HepG2 (cell line): ENCODE measurements around the gene HIC1. TPM values are rescaled to one million over a fixed set of nuclear protein-coding genes. Genes with fewer than 3 reads are reported as not detected.

Experiments used
- ATAC-seq: fragments of 200-7000 bp; cut with Tn5 transposase; 3 replicates; pipeline ENCODE4 v1.9.1; 2020; ENCODE audit warnings: mild to moderate bottlenecking, moderate library complexity
- Bru-seq: library from RNA; stranded (reverse); fragments of 400-500 nt; gene quantifications from one replicate; lab custom pipeline; 2021; lab: Mats Ljungman, UMichigan
- BruChase-seq, 2 experiments: library from RNA; stranded (reverse); fragments of 400-500 nt; gene quantifications; one replicate each; lab custom pipeline; 2021; lab: Mats Ljungman, UMichigan
- BruUV-seq: library from RNA; stranded (reverse); fragments of 400-500 nt; replicated peaks from 2 replicates; lab custom pipeline; 2021; lab: Mats Ljungman, UMichigan
- CTCF ChIA-PET: fragments of 300-600 bp; formaldehyde crosslinking; extraction: SDS; loops from one replicate; lab custom pipeline; 2021; ENCODE audit warnings: low total read pairs, inconsistent platforms, low intra/inter-chr PET ratio; lab: Yijun Ruan, JAX
- POLR2A ChIA-PET: fragments of 350-600 bp; sonication (Branson Sonifier 250); formaldehyde crosslinking; loops from one replicate; lab custom pipeline; 2020; ENCODE audit warnings: antibody characterized with exemption, inconsistent platforms; lab: Yijun Ruan, JAX
- DNase-seq: peaks from one replicate; pipeline ENCODE4 v3.0.0-alpha.2; 2015; ENCODE audit warnings: low spot score
- FAIRE-seq: peaks from 3 replicates; lab custom pipeline; 2011; peaks lifted over from hg19 to GRCh38; lab: Jason Lieb, UNC
- H2AFZ ChIP-seq: one replicate; pipeline ENCODE4 v1.6.1; 2011; ENCODE audit warnings: low read length, inconsistent platforms
- H3K27ac ChIP-seq: fragments of 300-600 bp; 3 replicates; pipeline ENCODE4 v1.8.0; 2011; ENCODE audit warnings: mixed run types, mild to moderate bottlenecking, mixed read lengths, low read length, inconsistent platforms; ENCODE audit not compliant: insufficient read depth; ENCODE audit errors: extremely low read length
- H3K27me3 ChIP-seq, 2 experiments: fragments of 200-600 bp in 1 of 2; 2 replicates in 1 of 2; 3 replicates in 1 of 2; pipeline versions ENCODE4 v1.6.0 to v1.8.0; 2011; ENCODE audit warnings: low read length in 2 of 2, mild to moderate bottlenecking in 2 of 2, moderate library complexity in 2 of 2, inconsistent platforms in 1 of 2; ENCODE audit not compliant: insufficient read depth in 2 of 2, control insufficient read depth in 1 of 2
- H3K36me3 ChIP-seq, 2 experiments: fragments of 200-600 bp in 1 of 2; replicated peaks in 1 of 2; 2 replicates in 1 of 2; 3 replicates in 1 of 2; pipeline versions ENCODE4 v1.5.1 to v1.8.0; 2011; ENCODE audit warnings: low read length in 2 of 2, inconsistent platforms in 1 of 2; ENCODE audit not compliant: insufficient read depth in 2 of 2, control insufficient read depth in 1 of 2
- H3K4me1 ChIP-seq: 2 replicates; pipeline ENCODE4 v1.5.1; 2012; ENCODE audit warnings: low read length, inconsistent platforms; ENCODE audit not compliant: insufficient read depth
- H3K4me2 ChIP-seq: 2 replicates; pipeline ENCODE4 v1.6.0; 2011; ENCODE audit warnings: low read depth, low read length, inconsistent platforms
- H3K4me3 ChIP-seq, 3 experiments: fragments of 200-600 bp in 1 of 3; sonication (generic), shearing (Covaris generic) in 1 of 3; replicated peaks in 1 of 3; 2 replicates each; pipeline ENCODE4 v1.5.1; 2011 to 2016; ENCODE audit warnings: low read length in 3 of 3, inconsistent platforms in 2 of 3, low read depth in 2 of 3, mild to moderate bottlenecking in 2 of 3, control low read depth in 1 of 3, mixed read lengths in 1 of 3; ENCODE audit not compliant: insufficient read depth in 1 of 3
- H3K79me2 ChIP-seq: one replicate; pipeline ENCODE4 v1.6.1; 2011; ENCODE audit warnings: low read length, inconsistent platforms; ENCODE audit not compliant: insufficient read depth
- H3K9ac ChIP-seq: 2 replicates; pipeline ENCODE4 v1.6.0; 2011; ENCODE audit warnings: mild to moderate bottlenecking, low read depth, low read length, inconsistent platforms; ENCODE audit not compliant: insufficient read depth
- H3K9me3 ChIP-seq: 2 replicates; pipeline ENCODE4 v1.5.1; 2012; ENCODE audit warnings: mild to moderate bottlenecking, low read length
- H4K20me1 ChIP-seq: 2 replicates; pipeline ENCODE4 v1.6.0; 2011; ENCODE audit warnings: inconsistent platforms, mild to moderate bottlenecking, low read length, moderate library complexity; ENCODE audit not compliant: insufficient read depth
- CERS6 ChIP-seq: sonication (generic); formaldehyde crosslinking; IDR thresholded peaks from 2 replicates; pipeline ENCODE4 v1.5.0; 2020; ENCODE audit warnings: missing genetic modification reagents
- GABPB1 ChIP-seq: IDR thresholded peaks from 2 replicates; pipeline ENCODE4 v1.6.1; 2016; ENCODE audit warnings: mild to moderate bottlenecking, missing genetic modification reagents, moderate library complexity, missing compliant biosample characterization
- HNRNPUL1 ChIP-seq: fragments of 200-400 bp; formaldehyde crosslinking; IDR thresholded peaks from 2 replicates; pipeline ENCODE4 v1.6.1; 2017; ENCODE audit warnings: low read depth, mild to moderate bottlenecking, low read length, moderate library complexity
- LCORL ChIP-seq, 2 experiments: fragments of 450-650 bp in 1 of 2; sonication (generic) in 1 of 2; formaldehyde crosslinking in 1 of 2; IDR thresholded peaks; 2 replicates each; pipeline versions ENCODE4 v1.5.0 to v1.6.1; 2017 to 2020; ENCODE audit warnings: antibody characterized with exemption in 1 of 2, missing genetic modification reagents in 1 of 2
- MTF2 ChIP-seq: sonication (generic); formaldehyde crosslinking; IDR thresholded peaks from 2 replicates; pipeline ENCODE4 v1.5.0; 2020; ENCODE audit warnings: missing genetic modification reagents, borderline replicate concordance
- NBN ChIP-seq: fragments of 450-650 bp; conservative IDR thresholded peaks from 2 replicates; pipeline ENCODE4 v1.6.1; 2017
- NKX3-1 ChIP-seq: sonication (generic); formaldehyde crosslinking; IDR thresholded peaks from 2 replicates; pipeline ENCODE4 v1.5.0; 2020; ENCODE audit warnings: missing genetic modification reagents
- THAP9 ChIP-seq: sonication (generic); formaldehyde crosslinking; IDR thresholded peaks from 2 replicates; pipeline ENCODE4; 2020; ENCODE audit warnings: missing genetic modification reagents, mild to moderate bottlenecking, borderline replicate concordance
- ZNF24 ChIP-seq: fragments of 450-650 bp; IDR thresholded peaks from 2 replicates; pipeline ENCODE4 v1.6.1; 2017; ENCODE audit warnings: antibody characterized with exemption, mild to moderate bottlenecking
- ZNF775 ChIP-seq: sonication (generic); formaldehyde crosslinking; IDR thresholded peaks from 2 replicates; pipeline ENCODE4 v1.4.0; 2020; ENCODE audit warnings: missing genetic modification reagents, mild to moderate bottlenecking, moderate library complexity, borderline replicate concordance
- ZNF782 ChIP-seq: sonication (generic); formaldehyde crosslinking; IDR thresholded peaks from 2 replicates; pipeline ENCODE4 v1.4.0; 2020; ENCODE audit warnings: missing genetic modification reagents, mild to moderate bottlenecking, borderline replicate concordance
- WGBS: methylation state at CpG from one replicate; pipeline ENCODE4 v1.1.6; 2017; ENCODE audit warnings: low lambda C conversion rate; 5-methylcytosine and 5-hydroxymethylcytosine counted together
- in situ Hi-C: cut with HindIII; loops from 2 replicates; pipeline ENCODE4 v1.10.0; 2017; ENCODE audit warnings: low pct_unique_long_range_greater_than_20kb; ENCODE audit not compliant: extremely low pct_ligation_motif_present
- intact Hi-C: fragments of 100-400 bp; cut with micrococcal nuclease; formaldehyde crosslinking; loops from one replicate; pipeline ENCODE4 v1.10.0; 2022; ENCODE audit not compliant: unreplicated experiment
- long read RNA-seq, 2 experiments: library from RNA in 1 of 2; library from polyadenylated mRNA in 1 of 2; stranded (forward) in 1 of 2; unstranded in 1 of 2; transcript quantifications; one replicate each; pipeline ENCODE4 v2.0.0, GENCODE V29; 2019 to 2022
- polyA minus RNA-seq, 3 experiments: library from RNA; depleted of rRNA, polyadenylated mRNA; stranded (reverse); fragments of >200 nt; gene quantifications; 2 replicates each; pipeline ENCODE4 v1.2.3, GENCODE V29; 2011; ENCODE audit warnings: low replicate concordance in 1 of 3
- polyA plus RNA-seq, 8 experiments: library from polyadenylated mRNA; depleted of rRNA in 3 of 8; stranded (reverse) in 7 of 8; unstranded in 1 of 8; fragments of >200 nt; fragmentation: Illumina TruSeq in 4 of 8; extraction: Trizol in 4 of 8; gene quantifications; 2 replicates each; pipeline versions ENCODE4 v1.2.1 to v1.2.3, GENCODE V29; 2011 to 2016; ENCODE audit warnings: low read depth in 4 of 8, missing spikeins in 1 of 8, mixed read lengths in 1 of 8; ENCODE audit not compliant: insufficient read depth in 1 of 8
- total RNA-seq, 5 experiments: library from RNA; depleted of rRNA; stranded (reverse); fragments of >200 nt; fragmentation: Illumina TruSeq; extraction: Trizol; gene quantifications; 2 replicates each; pipeline ENCODE4 v1.2.3, GENCODE V29; 2016; ENCODE audit warnings: low read depth in 1 of 5
- TF ChIP-seq, protein P1 (sequence below): sonication (generic); formaldehyde crosslinking; IDR thresholded peaks from 2 replicates; pipeline ENCODE4 v1.5.0; 2020; ENCODE audit warnings: missing genetic modification reagents

Gene HIC1
- total RNA-seq (2016; rRNA removed; fragmentation: Illumina TruSeq; extraction: Trizol) (0.31 TPM in 1 of 2 replicates, not detected in the other), polyA plus RNA-seq (2011; rRNA removed) (0.04 and 0.10 TPM in 2 replicates), polyA minus RNA-seq (2011; rRNA and poly(A)+ RNA removed; ENCODE audit: low replicate concordance) (0.12 and 0.56 TPM in 2 replicates), Bru-seq, nascent RNA (percentile 9 among the genes with signal in this experiment), BruChase-seq, experiment 1, labeled RNA remaining after a 6-hour chase (percentile 10 among the genes with signal in this experiment), BruChase-seq, experiment 2, labeled RNA remaining after a 2-hour chase (percentile 21 among the genes with signal in this experiment)
- not detected in 2 replicates for total RNA-seq (2016; cell fraction: cytosol; rRNA removed; fragmentation: Illumina TruSeq; extraction: Trizol; ENCODE audit: low read depth)
- 0.12 and 0.26 TPM in 2 replicates for total RNA-seq (2016; cell fraction: insoluble cytoplasmic fraction; rRNA removed; fragmentation: Illumina TruSeq; extraction: Trizol)
- total RNA-seq (2016; cell fraction: membrane; rRNA removed; fragmentation: Illumina TruSeq; extraction: Trizol) = 0.06 and 0.07 TPM in 2 replicates
- total RNA-seq (2016; cell fraction: nucleus; rRNA removed; fragmentation: Illumina TruSeq; extraction: Trizol) = not detected in 2 replicates
- 0.09 and 0.12 TPM in 2 replicates for polyA plus RNA-seq (2011; cell fraction: cytosol; rRNA removed)
- 1.1 and 1.2 TPM in 2 replicates for polyA plus RNA-seq (2011; cell fraction: nucleus; rRNA removed)
- 0.23 and 0.39 TPM in 2 replicates for polyA plus RNA-seq (2012)
- polyA plus RNA-seq (2016; cell fraction: cytosol; fragmentation: Illumina TruSeq; extraction: Trizol; ENCODE audit: low read depth) = not detected in 2 replicates
- polyA plus RNA-seq (2016; cell fraction: insoluble cytoplasmic fraction; fragmentation: Illumina TruSeq; extraction: Trizol; ENCODE audit: low read depth) = 0.08 TPM in 1 of 2 replicates, not detected in the other
- 0.06 and 0.09 TPM in 2 replicates for polyA plus RNA-seq (2016; cell fraction: membrane; fragmentation: Illumina TruSeq; extraction: Trizol; ENCODE audit: low read depth)
- 0.84 TPM in 1 of 2 replicates, not detected in the other for polyA plus RNA-seq (2016; cell fraction: nucleus; fragmentation: Illumina TruSeq; extraction: Trizol; ENCODE audit: insufficient read depth, low read depth)
- not detected in 2 replicates for polyA minus RNA-seq (2011; cell fraction: cytosol; rRNA and poly(A)+ RNA removed)
- 0.12 and 0.13 TPM in 2 replicates for polyA minus RNA-seq (2011; cell fraction: nucleus; rRNA and poly(A)+ RNA removed)
- long read RNA-seq, experiment 1 = 0 reads
- long read RNA-seq, experiment 2, partial matches to known transcripts = 0 of 2 reads
- long read RNA-seq, experiment 2, other reads (novel, unspliced or antisense) = 2 of 2 reads

DNA sequence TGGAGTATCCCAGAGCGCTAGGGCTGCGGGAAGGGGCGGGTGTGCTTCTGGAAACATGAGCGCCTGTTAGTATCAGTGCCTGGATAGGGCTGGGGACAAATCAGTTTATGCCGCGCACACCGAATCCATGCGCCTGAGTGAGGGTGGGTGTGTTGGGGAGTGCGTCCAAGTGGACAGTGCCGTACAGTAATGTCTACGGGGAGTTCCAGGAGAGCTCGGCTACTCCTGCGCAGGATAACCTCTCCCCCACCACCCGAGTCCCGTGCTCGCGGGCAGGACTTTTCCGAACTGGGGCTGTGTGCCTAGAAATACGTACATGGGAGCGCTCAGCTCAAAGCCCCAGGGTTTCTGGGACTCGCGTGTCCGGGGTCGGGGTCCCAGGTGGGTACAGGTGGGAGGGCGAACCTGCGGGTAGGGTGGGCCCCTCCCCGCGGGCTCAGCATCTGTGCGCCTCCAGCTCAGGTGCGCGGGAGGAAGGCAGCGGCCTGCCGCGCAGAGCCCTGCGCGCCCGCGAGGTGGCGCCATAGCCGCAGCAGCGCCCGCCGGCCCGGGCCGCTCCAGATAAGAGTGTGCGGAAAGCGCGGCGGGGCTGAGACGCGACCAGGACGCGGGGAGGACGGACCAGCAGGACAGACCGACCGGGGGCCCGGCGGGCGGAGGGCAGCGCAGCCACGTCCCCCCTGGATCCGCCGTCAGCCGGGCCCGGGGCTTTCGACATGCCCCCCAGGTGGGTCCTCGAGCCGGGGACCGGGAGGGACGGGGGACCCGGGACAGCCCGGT lies at the start of gene HIC1:
Gene HIC1, plus strand, starts transcription at position 592 of the 780 bp plus-strand sequence. CDS start 1,588 bp downstream, outside the sequence.
- intact Hi-C loops = loop anchor here (1.0 kb wide), 1 partner anchor 190 kb away; no protein-coding TSS in a partner anchor
- no peak for TF ChIP-seq LCORL (IDR thresholded peaks at IDR 0.05)
- peak; percentile 53; the same call in 1 of the 2 replicates for TF ChIP-seq LCORL (CRISPR knock-in tag; IDR thresholded peaks at IDR 0.05)
- no peak for TF ChIP-seq ZNF24
- TF ChIP-seq GABPB1 (CRISPR knock-in tag) = peak; percentile 35; the same call in 1 of the 2 replicates
- TF ChIP-seq ZNF782 (CRISPR knock-in tag) = no peak
- TF ChIP-seq, protein P1, sequence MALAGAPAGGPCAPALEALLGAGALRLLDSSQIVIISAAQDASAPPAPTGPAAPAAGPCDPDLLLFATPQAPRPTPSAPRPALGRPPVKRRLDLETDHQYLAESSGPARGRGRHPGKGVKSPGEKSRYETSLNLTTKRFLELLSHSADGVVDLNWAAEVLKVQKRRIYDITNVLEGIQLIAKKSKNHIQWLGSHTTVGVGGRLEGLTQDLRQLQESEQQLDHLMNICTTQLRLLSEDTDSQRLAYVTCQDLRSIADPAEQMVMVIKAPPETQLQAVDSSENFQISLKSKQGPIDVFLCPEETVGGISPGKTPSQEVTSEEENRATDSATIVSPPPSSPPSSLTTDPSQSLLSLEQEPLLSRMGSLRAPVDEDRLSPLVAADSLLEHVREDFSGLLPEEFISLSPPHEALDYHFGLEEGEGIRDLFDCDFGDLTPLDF = no peak
- TF ChIP-seq CERS6 (CRISPR knock-in tag) = no peak
- TF ChIP-seq MTF2 = peak; percentile 93
- TF ChIP-seq THAP9 (CRISPR knock-in tag) = no peak
- no peak for TF ChIP-seq ZNF775 (CRISPR knock-in tag)
- no peak for TF ChIP-seq HNRNPUL1
- TF ChIP-seq NKX3-1 (CRISPR knock-in tag) = no peak
- TF ChIP-seq NBN = no peak

More for the DNA sequence above, at the start of gene HIC1:
- Histone ChIP-seq H3K4me3 (peak within 1 kb of the TSS; percentile 64 to 76 (median 65)), H3K4me1 (peaks cover 25% of the 10 kb centered on the region), H3K27me3 (peaks cover 4 to 25% of the 10 kb centered on the region in 2 experiments; a peak in 4 of 5 replicates), H2AFZ (no peak within 1 kb of the TSS), H3K79me2 (no peaks in the 10 kb centered on the region), H3K9ac (0 out of 2 replicates have a peak within 1 kb of the TSS, but pooled peaks have one; percentile 22), H3K27ac (no peak within 1 kb of the TSS), H3K4me2 (peak within 1 kb of the TSS; percentile 80), H4K20me1 (peaks cover 20% of the 10 kb centered on the region; the same call in 1 of the 2 replicates), H3K36me3 (no peaks in the 10 kb centered on the region), H3K9me3 (no peaks in the 10 kb centered on the region)
- no TSS peak for BruUV-seq
- ATAC-seq (peak; percentile 78), DNase-seq (peak; percentile 24), FAIRE-seq (no peak)
- 32% methylated on average over 8 of the region's 72 CpGs for WGBS
- CTCF ChIA-PET = interaction anchor here (1.1 to 3.8 kb wide), 2 partner anchors 189 to 190 kb away, joined by 3 to 37 read pairs; no protein-coding TSS in a partner anchor
- POLR2A ChIA-PET = interaction anchor here (0.6 to 1.5 kb wide), 3 partner anchors 190 to 387 kb away, joined by 3 to 7 read pairs (median 3); no protein-coding TSS in a partner anchor
- in situ Hi-C loops = no loop called here
